CD14-positive monocyte (primary cell): ENCODE results near the gene PSME1. TPM values are rescaled to one million over a fixed set of nuclear protein-coding genes. Genes with fewer than 3 reads are reported as not detected.

ENCODE experiments used
- DNase-seq, 3 donors: peaks; one replicate each; pipeline ENCODE4 v3.0.0-alpha.2; 2011 to 2022
- H2AFZ ChIP-seq: 2 replicates; pipeline ENCODE4 v1.6.0; 2012; ENCODE audit warnings: mild to moderate bottlenecking, low read depth, low read length, inconsistent platforms; ENCODE audit not compliant: insufficient read depth, poor library complexity, severe bottlenecking
- H3K27ac ChIP-seq, 2 donors: 1 replicate in 1 of 2; 2 replicates in 1 of 2; pipeline ENCODE4 v1.5.1; 2012 to 2013; ENCODE audit warnings: low read length in 2 of 2, control low read depth in 1 of 2, inconsistent platforms in 1 of 2, low read depth in 1 of 2, mild to moderate bottlenecking in 1 of 2
- H3K27me3 ChIP-seq, 2 donors: one replicate each; pipeline versions ENCODE4 v1.6.0 to v1.6.1; 2011 to 2013; ENCODE audit warnings: low read length in 2 of 2; ENCODE audit not compliant: control insufficient read depth in 2 of 2, insufficient read depth in 2 of 2
- H3K36me3 ChIP-seq, 2 donors: replicated peaks in 1 of 2; 1 replicate in 1 of 2; 2 replicates in 1 of 2; pipeline versions ENCODE4 v1.5.1 to v1.6.1; 2012 to 2013; ENCODE audit warnings: low read length in 2 of 2, control low read depth in 1 of 2, inconsistent platforms in 1 of 2, mild to moderate bottlenecking in 1 of 2; ENCODE audit not compliant: insufficient read depth in 2 of 2, control insufficient read depth in 1 of 2
- H3K4me1 ChIP-seq, 2 donors: 1 replicate in 1 of 2; 2 replicates in 1 of 2; pipeline versions ENCODE4 v1.5.1 to v1.6.1; 2012 to 2013; ENCODE audit warnings: low read length in 2 of 2, control low read depth in 1 of 2, inconsistent platforms in 1 of 2, mild to moderate bottlenecking in 1 of 2, moderate library complexity in 1 of 2; ENCODE audit not compliant: insufficient read depth in 2 of 2, control insufficient read depth in 1 of 2
- H3K4me2 ChIP-seq: replicated peaks from 2 replicates; pipeline ENCODE3; 2012; ENCODE audit warnings: low read length, moderate library complexity, mild to moderate bottlenecking; ENCODE audit not compliant: poor library complexity, severe bottlenecking; ENCODE audit errors: extremely low read depth
- H3K4me3 ChIP-seq, 3 experiments: fragments of 200-600 bp in 1 of 3; sonication (generic) in 1 of 3; replicated peaks in 1 of 3; 1 replicate in 2 of 3; 2 replicates in 1 of 3; pipeline ENCODE4 v1.5.1; 2011 to 2013; ENCODE audit warnings: low read length in 3 of 3, mild to moderate bottlenecking in 3 of 3, control low read depth in 2 of 3, low read depth in 2 of 3, inconsistent platforms in 1 of 3, moderate library complexity in 1 of 3
- H3K79me2 ChIP-seq: 2 replicates; pipeline ENCODE4 v1.6.0; 2012; ENCODE audit warnings: mild to moderate bottlenecking, control low read depth, inconsistent platforms, low read length, moderate library complexity; ENCODE audit not compliant: insufficient read depth
- H3K9ac ChIP-seq: 2 replicates; pipeline ENCODE4 v1.6.0; 2017; ENCODE audit warnings: low read length, mild to moderate bottlenecking; ENCODE audit not compliant: insufficient read depth, poor library complexity, severe bottlenecking
- H3K9me3 ChIP-seq, 2 donors: replicated peaks in 1 of 2; 1 replicate in 1 of 2; 2 replicates in 1 of 2; pipeline versions ENCODE4 v1.5.1 to v1.6.1; 2012 to 2013; ENCODE audit warnings: low read length in 2 of 2, control low read depth in 1 of 2; ENCODE audit not compliant: control insufficient read depth in 1 of 2, insufficient read depth in 1 of 2
- H4K20me1 ChIP-seq: 2 replicates; pipeline ENCODE4 v1.6.0; 2012; ENCODE audit warnings: mild to moderate bottlenecking, low read length, control low read depth, moderate library complexity; ENCODE audit not compliant: insufficient read depth
- H3K27ac Mint-ChIP-seq, 7 donors: one replicate each; pipeline ENCODE4 v1.8.0; 2020; ENCODE audit warnings: mild to moderate bottlenecking in 7 of 7, mixed read lengths in 7 of 7, moderate library complexity in 6 of 7, inconsistent platforms in 2 of 7
- H3K27me3 Mint-ChIP-seq, 3 donors: one replicate each; pipeline ENCODE4 v1.8.0; 2021 to 2022; ENCODE audit warnings: low read depth in 3 of 3, mild to moderate bottlenecking in 3 of 3, mixed read lengths in 3 of 3, moderate library complexity in 3 of 3, inconsistent platforms in 1 of 3
- H3K36me3 Mint-ChIP-seq, 2 donors: one replicate each; pipeline ENCODE4 v1.8.0; 2020; ENCODE audit warnings: mixed read lengths in 2 of 2, inconsistent platforms in 1 of 2, mild to moderate bottlenecking in 1 of 2
- H3K4me1 Mint-ChIP-seq: one replicate; pipeline ENCODE4 v1.8.0; 2020; ENCODE audit warnings: mild to moderate bottlenecking, mixed read lengths
- H3K4me3 Mint-ChIP-seq, 2 donors: one replicate each; pipeline ENCODE4 v1.8.0; 2020; ENCODE audit warnings: mild to moderate bottlenecking in 2 of 2, mixed read lengths in 2 of 2, moderate library complexity in 1 of 2
- H3K9me3 Mint-ChIP-seq, 7 donors: one replicate each; pipeline ENCODE4 v1.8.0; 2020 to 2022; ENCODE audit warnings: mixed read lengths in 7 of 7, mild to moderate bottlenecking in 6 of 7, moderate library complexity in 6 of 7, inconsistent platforms in 2 of 7
- CTCF ChIP-seq: fragments of 200-600 bp; IDR thresholded peaks from one replicate; pipeline ENCODE4 v1.8.0; 2022; ENCODE audit warnings: antibody characterized with exemption, mild to moderate bottlenecking
- WGBS: methylation state at CpG from one replicate; pipeline ENCODE4 v1.1.5; 2013; ENCODE audit warnings: missing lambda C conversion rate; ENCODE audit not compliant: insufficient coverage; 5-methylcytosine and 5-hydroxymethylcytosine counted together
- intact Hi-C, 2 donors: fragments of 100-400 bp; cut with micrococcal nuclease; formaldehyde crosslinking; loops; one replicate each; pipeline versions ENCODE4 v1.15.0 to v1.15.1; 2023
- polyA plus RNA-seq, 3 donors: library from polyadenylated mRNA; depleted of rRNA in 1 of 3; unstranded in 2 of 3; stranded (reverse) in 1 of 3; fragments of 300-500 nt in 2 of 3; fragments of >200 nt in 1 of 3; fragmentation: Illumina TruSeq in 2 of 3; gene quantifications; 1 replicate in 2 of 3; 2 replicates in 1 of 3; pipeline ENCODE4 v1.2.3, GENCODE V29; 2012 to 2021

PSME1 gene
- polyA plus RNA-seq, 3 donors = 435 to 759 (median 729) TPM

GRCh38 chr14:24106672-24107271 is 29.2 kb upstream of the PSME1 start:
- DNase-seq = no peak
- H3K27me3 ChIP-seq = no peaks in the 10 kb centered on the region
- H4K20me1 ChIP-seq = no peaks in the 10 kb centered on the region
- Mint-ChIP-seq H3K4me3 (no peak overlapping the region), H3K9me3 (peaks cover 0 to 7% (median 2%) of the 10 kb centered on the region in 7 donors), H3K36me3 (peaks cover 30 to 32% of the 10 kb centered on the region in 2 donors), H3K27me3 (peaks cover 0 to 1% (median 0%) of the 10 kb centered on the region in 3 donors), H3K4me1 (peaks cover 12% of the 10 kb centered on the region), H3K27ac (no peak overlapping the region)
- WGBS = no CpG with 5 or more reads among the region's 4 CpGs
- H3K9me3 ChIP-seq = no peaks in the 10 kb centered on the region
- H3K4me2 ChIP-seq = no peak overlapping the region
- no peak overlapping the region for H3K9ac ChIP-seq
- H3K4me3 ChIP-seq = no peak overlapping the region
- intact Hi-C loops = loop anchor here (5.0 to 10.0 kb wide), 3 partner anchors 49 to 122 kb away; partner anchors contain the start of gene DHRS4L2 (in 1 of the 2)
- H3K4me1 ChIP-seq = peaks cover 5 to 8% of the 10 kb centered on the region in 2 donors
- no peak overlapping the region for H2AFZ ChIP-seq
- H3K36me3 ChIP-seq = peaks cover 19 to 34% of the 10 kb centered on the region in 2 donors
- no peak for TF ChIP-seq CTCF
- H3K79me2 ChIP-seq = no peaks in the 10 kb centered on the region
- no peak overlapping the region for H3K27ac ChIP-seq

- DNase-seq = no peak
- Histone ChIP-seq H3K9ac (no peak overlapping the region), H3K27me3 (no peaks in the 10 kb centered on the region), H4K20me1 (no peaks in the 10 kb centered on the region), H3K27ac (peak overlapping the region in 1 of 2 donors; percentile 54), H3K79me2 (no peaks in the 10 kb centered on the region), H3K4me2 (no peak overlapping the region), H3K4me3 (no peak overlapping the region), H2AFZ (peak overlapping the region; percentile 67), H3K9me3 (no peaks in the 10 kb centered on the region), H3K36me3 (peaks cover 8 to 19% of the 10 kb centered on the region in 2 donors), H3K4me1 (peaks cover 7 to 12% of the 10 kb centered on the region in 2 donors)
- WGBS = 100% methylated on average over 1 of the region's 5 CpGs
- Mint-ChIP-seq H3K9me3 (peaks cover 0 to 4% (median 1%) of the 10 kb centered on the region in 7 donors), H3K36me3 (peaks cover 17 to 19% of the 10 kb centered on the region in 2 donors), H3K4me3 (peak overlapping the region in 1 of 2 donors; percentile 68), H3K27me3 (peaks cover 0 to 1% (median 0%) of the 10 kb centered on the region in 3 donors), H3K27ac (peak overlapping the region in 6 of 7 donors; percentile 47 to 87 (median 76)), H3K4me1 (peaks cover 12% of the 10 kb centered on the region)
- intact Hi-C loops = loop anchor here (2.0 to 10.0 kb wide), 4 partner anchors 14 to 124 kb away; partner anchors contain the start of genes DHRS4L2 (in 1 of the 2) and PCK2 (in 1 of the 2)
- no peak for TF ChIP-seq CTCF
These were observed 27.6 kb upstream of the PSME1 start for GRCh38 chr14:24108336-24108874.
